ENCODE measurements around the gene RNF13.

RNF13 gene

DNA sequence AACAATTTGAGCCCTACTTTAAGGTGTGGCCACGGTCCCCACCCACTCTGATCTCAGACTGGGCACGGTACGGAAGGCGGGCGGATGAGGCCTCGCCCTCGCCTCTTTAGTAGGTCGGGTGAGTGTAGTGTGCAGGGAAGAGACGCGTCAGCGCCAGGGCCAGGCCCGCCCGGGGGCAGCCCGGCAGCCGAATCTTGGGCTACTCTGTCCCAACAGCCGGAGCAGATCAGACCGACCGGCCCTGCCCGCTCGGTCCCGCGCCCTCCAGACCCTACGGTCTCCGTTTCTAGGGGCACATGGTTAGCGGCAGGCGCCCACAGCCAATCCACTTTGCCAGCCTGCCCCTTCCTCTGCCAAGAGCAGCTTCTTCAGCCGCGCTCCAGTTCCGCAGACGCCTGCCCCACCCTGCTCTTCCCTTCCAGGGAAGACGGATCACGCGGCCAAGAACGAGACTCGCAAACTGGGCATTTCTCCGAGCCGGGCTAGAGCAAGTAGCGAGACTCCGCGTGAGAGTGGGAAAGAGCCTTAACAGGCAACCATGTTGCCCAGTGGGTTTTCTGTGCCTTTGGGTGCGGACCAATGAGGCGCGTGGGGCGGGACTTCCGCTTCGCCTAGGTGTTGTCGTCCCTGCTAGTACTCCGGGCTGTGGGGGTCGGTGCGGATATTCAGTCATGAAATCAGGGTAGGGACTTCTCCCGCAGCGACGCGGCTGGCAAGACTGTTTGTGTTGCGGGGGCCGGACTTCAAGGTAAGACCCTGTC, at the start of gene RNF13:
Gene RNF13, plus strand, starts transcription at position 610 of the 761 bp plus-strand sequence. CDS start 32,812 bp downstream, outside the sequence.
- Mint-ChIP-seq H3K36me3 (peaks cover 20% of the 10 kb centered on the region), H3K27ac (peak within 1 kb of the TSS; percentile 99), H3K9me3 (no peaks in the 10 kb centered on the region), H3K4me1 (peaks cover 50% of the 10 kb centered on the region), H3K4me3 (peak within 1 kb of the TSS; percentile 96), H3K27me3 (peaks cover 16% of the 10 kb centered on the region)
- DNase-seq: peak; percentile 96
- CTCF ChIA-PET: no interaction called here

- Mint-ChIP-seq H3K4me3 (no peak overlapping the region), H3K27ac (no peak overlapping the region), H3K4me1 (no peaks in the 10 kb centered on the region), H3K27me3 (peaks cover 9% of the 10 kb centered on the region), H3K36me3 (no peaks in the 10 kb centered on the region), H3K9me3 (no peaks in the 10 kb centered on the region)
- no peak for DNase-seq
- CTCF ChIA-PET: interaction anchor here (1.0 to 1.5 kb wide), 3 partner anchors 8 to 45 kb away, joined by 3 to 4 read pairs (median 3); no protein-coding TSS in a partner anchor
Observed at GRCh38 chr3:149763565-149764195, 49.3 kb upstream of the RNF13 start.

DNA sequence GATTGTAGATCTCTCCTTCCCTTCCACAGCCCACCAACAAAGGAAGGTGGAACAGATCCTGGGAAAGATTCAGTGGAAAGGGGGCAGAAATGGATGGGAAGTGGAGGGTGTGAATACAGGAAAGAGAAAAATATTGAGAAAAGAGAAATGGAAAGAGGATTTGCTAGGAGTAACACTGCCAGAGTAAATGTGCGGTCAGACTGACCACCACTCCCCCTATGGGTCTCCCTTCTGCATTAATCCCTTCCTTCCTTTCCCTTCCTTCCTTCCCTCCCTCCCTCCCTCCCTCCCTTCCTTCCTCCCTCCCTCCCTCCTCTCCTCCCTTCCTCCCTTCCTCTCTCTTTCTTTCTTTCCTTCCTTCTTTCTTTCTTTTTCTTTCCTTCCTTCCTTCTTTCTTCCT, 48.7 kb upstream of the RNF13 start:
- peaks cover 9% of the 10 kb centered on the region for H3K27me3 Mint-ChIP-seq
- CTCF ChIA-PET: interaction anchor here (1.2 to 1.5 kb wide), 2 partner anchors 8 to 44 kb away, joined by 3 to 4 read pairs; no protein-coding TSS in a partner anchor
- H3K27ac Mint-ChIP-seq: no peak overlapping the region
- no peaks in the 10 kb centered on the region for H3K4me1 Mint-ChIP-seq
- no peak for DNase-seq
- no peaks in the 10 kb centered on the region for H3K9me3 Mint-ChIP-seq
- H3K36me3 Mint-ChIP-seq: no peaks in the 10 kb centered on the region
- H3K4me3 Mint-ChIP-seq: no peak overlapping the region

DNA sequence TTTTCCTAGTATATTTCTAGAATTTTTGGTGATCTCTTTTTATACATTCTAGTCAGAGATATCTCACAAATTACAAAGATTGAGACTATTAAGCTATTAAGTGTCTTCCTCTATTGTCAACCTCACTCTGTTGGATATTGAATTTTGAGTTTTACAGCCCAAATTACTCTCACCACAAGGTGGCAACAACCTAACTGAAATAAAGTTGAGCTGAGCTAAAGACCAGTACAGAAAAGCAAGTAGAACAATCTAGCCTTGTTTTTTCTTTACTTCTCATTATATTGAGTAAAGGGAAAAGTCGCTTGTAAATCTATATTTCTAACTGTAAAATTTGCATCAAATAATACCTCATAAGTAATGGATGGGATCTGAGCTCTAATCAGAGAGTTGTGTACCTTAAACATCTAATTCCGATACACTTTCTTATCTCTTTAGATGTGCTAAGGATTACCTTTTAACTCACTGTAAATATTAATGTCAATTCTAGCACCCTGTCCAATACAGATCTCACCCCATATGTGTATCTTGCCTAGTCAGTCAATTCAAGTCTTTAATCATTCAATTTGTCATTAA, 47.2 kb upstream of the RNF13 start:
- Mint-ChIP-seq H3K27me3 (peaks cover 9% of the 10 kb centered on the region), H3K36me3 (no peaks in the 10 kb centered on the region), H3K4me3 (no peak overlapping the region), H3K4me1 (no peaks in the 10 kb centered on the region), H3K27ac (no peak overlapping the region), H3K9me3 (no peaks in the 10 kb centered on the region)
- no peak for DNase-seq
- CTCF ChIA-PET: interaction anchor here (0.9 to 1.3 kb wide), 3 partner anchors 42 to 195 kb away, joined by 4 to 9 read pairs (median 4); no protein-coding TSS in a partner anchor

DNA sequence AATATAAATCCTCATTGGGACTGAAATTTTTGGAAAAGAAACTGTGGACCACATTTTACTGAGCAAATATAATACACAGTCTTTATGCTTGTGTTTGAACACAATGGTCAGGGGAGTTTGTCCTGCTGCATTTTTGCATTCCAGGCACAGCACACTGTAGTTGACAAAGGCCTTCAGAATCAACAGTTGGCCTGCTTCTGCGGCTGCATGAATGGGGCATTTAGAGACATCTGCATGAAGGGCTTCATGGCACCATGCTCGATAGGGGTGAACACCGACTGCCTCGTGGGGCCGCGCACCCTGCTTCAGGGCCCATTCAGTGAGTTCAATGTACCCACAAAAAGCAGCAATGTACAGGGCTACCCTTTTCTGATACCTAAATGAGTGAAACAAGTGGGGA, 45.3 kb upstream of the RNF13 start:
- no peak overlapping the region for H3K4me3 Mint-ChIP-seq
- H3K4me1 Mint-ChIP-seq: no peaks in the 10 kb centered on the region
- H3K27me3 Mint-ChIP-seq: peaks cover 18% of the 10 kb centered on the region
- no peaks in the 10 kb centered on the region for H3K36me3 Mint-ChIP-seq
- no peak overlapping the region for H3K27ac Mint-ChIP-seq
- DNase-seq: no peak
- CTCF ChIA-PET: interaction anchor here (0.8 to 1.2 kb wide), 3 partner anchors 17 to 50 kb away, joined by 3 to 8 read pairs (median 3); no protein-coding TSS in a partner anchor
- no peaks in the 10 kb centered on the region for H3K9me3 Mint-ChIP-seq

- CTCF ChIA-PET: interaction anchor here (1.0 kb wide), 1 partner anchor 51 kb away, joined by 3 read pairs; no protein-coding TSS in a partner anchor
- no peaks in the 10 kb centered on the region for H3K4me1 Mint-ChIP-seq
- DNase-seq: no peak
- H3K36me3 Mint-ChIP-seq: no peaks in the 10 kb centered on the region
- no peak overlapping the region for H3K4me3 Mint-ChIP-seq
- no peaks in the 10 kb centered on the region for H3K9me3 Mint-ChIP-seq
- peaks cover 18% of the 10 kb centered on the region for H3K27me3 Mint-ChIP-seq
- H3K27ac Mint-ChIP-seq: no peak overlapping the region
Observed at GRCh38 chr3:149768704-149769103, 44.3 kb upstream of the RNF13 start.

DNA sequence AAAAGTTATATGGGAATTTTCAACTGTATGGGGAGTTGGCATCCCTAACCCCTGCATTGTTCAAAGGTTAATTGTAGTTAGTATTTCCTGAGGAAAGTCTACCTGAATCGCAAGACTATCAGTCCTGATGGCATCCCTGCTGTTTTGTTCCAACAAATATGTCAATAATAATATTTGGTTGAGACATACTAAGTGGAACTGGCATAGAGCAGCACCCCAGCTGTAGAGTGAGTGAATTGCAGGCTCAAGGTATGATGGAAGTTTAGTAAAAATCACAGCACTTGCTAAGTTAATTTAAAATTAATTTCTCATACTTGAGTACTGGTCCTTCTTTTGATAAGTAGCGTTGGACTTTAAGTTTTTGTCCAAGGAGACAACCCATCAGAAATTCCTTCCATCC, 42.8 kb upstream of the RNF13 start:
- H3K9me3 Mint-ChIP-seq: no peaks in the 10 kb centered on the region
- H3K4me3 Mint-ChIP-seq: no peak overlapping the region
- peaks cover 18% of the 10 kb centered on the region for H3K27me3 Mint-ChIP-seq
- CTCF ChIA-PET: interaction anchor here (0.9 to 3.9 kb wide), 12 partner anchors 17 to 278 kb away, joined by 3 to 30 read pairs (median 6); no protein-coding TSS in a partner anchor
- DNase-seq: no peak
- H3K4me1 Mint-ChIP-seq: no peaks in the 10 kb centered on the region
- H3K36me3 Mint-ChIP-seq: no peaks in the 10 kb centered on the region
- H3K27ac Mint-ChIP-seq: no peak overlapping the region

- H3K9me3 Mint-ChIP-seq: no peaks in the 10 kb centered on the region
- H3K4me3 Mint-ChIP-seq: no peak overlapping the region
- CTCF ChIA-PET: interaction anchor here (0.7 to 3.9 kb wide), 21 partner anchors 8 to 448 kb away, joined by 3 to 30 read pairs (median 4); partner anchors contain the start of gene COMMD2
- no peaks in the 10 kb centered on the region for H3K4me1 Mint-ChIP-seq
- no peaks in the 10 kb centered on the region for H3K36me3 Mint-ChIP-seq
- H3K27ac Mint-ChIP-seq: no peak overlapping the region
- DNase-seq: peak; percentile 36
- peaks cover 13% of the 10 kb centered on the region for H3K27me3 Mint-ChIP-seq
Observed at GRCh38 chr3:149771652-149772271, 41.3 kb upstream of the RNF13 start.

GRCh38 chr3:149772861-149773260, 40.2 kb upstream of the RNF13 start:
- H3K4me3 Mint-ChIP-seq: no peak overlapping the region
- peaks cover 16% of the 10 kb centered on the region for H3K27me3 Mint-ChIP-seq
- H3K36me3 Mint-ChIP-seq: no peaks in the 10 kb centered on the region
- no peaks in the 10 kb centered on the region for H3K9me3 Mint-ChIP-seq
- CTCF ChIA-PET: interaction anchor here (0.7 to 3.9 kb wide), 7 partner anchors 9 to 241 kb away, joined by 3 to 30 read pairs (median 8); no protein-coding TSS in a partner anchor
- H3K4me1 Mint-ChIP-seq: no peaks in the 10 kb centered on the region
- no peak overlapping the region for H3K27ac Mint-ChIP-seq
- no peak for DNase-seq

DNA sequence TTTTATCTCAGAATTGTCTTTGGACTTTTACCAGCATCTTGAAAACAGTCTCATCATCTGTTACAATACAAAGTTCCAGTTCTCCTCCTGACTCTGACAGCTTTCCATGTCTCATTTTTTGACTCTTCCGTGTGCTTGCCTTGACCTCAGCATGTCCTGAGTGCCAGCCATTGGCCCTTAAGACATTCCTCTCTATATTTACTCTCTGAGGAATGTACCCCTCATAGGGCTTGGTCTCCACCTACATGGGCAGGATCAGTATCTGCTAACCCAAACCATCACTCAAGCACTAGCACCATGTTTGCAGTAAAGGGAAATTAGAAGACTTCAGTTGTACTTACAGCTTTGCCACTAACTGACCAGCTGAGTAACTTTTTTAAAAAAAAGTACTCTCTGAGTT, 36.8 kb upstream of the RNF13 start:
- H3K36me3 Mint-ChIP-seq: no peaks in the 10 kb centered on the region
- H3K27ac Mint-ChIP-seq: no peak overlapping the region
- no peak overlapping the region for H3K4me3 Mint-ChIP-seq
- peaks cover 13% of the 10 kb centered on the region for H3K27me3 Mint-ChIP-seq
- CTCF ChIA-PET: interaction anchor here (1.1 to 1.9 kb wide), 3 partner anchors 16 to 264 kb away, joined by 3 to 5 read pairs (median 4); no protein-coding TSS in a partner anchor
- H3K4me1 Mint-ChIP-seq: no peaks in the 10 kb centered on the region
- no peak for DNase-seq
- no peaks in the 10 kb centered on the region for H3K9me3 Mint-ChIP-seq

- CTCF ChIA-PET: interaction anchor here (0.7 kb wide), 1 partner anchor 247 kb away, joined by 3 read pairs; no protein-coding TSS in a partner anchor
- peaks cover 7% of the 10 kb centered on the region for H3K27me3 Mint-ChIP-seq
Observed at GRCh38 chr3:149777414-149778214, 35.4 kb upstream of the RNF13 start.

GRCh38 chr3:149781211-149781610, 31.8 kb upstream of the RNF13 start:
- Mint-ChIP-seq H3K4me1 (no peaks in the 10 kb centered on the region), H3K27ac (no peak overlapping the region)

More at GRCh38 chr3:149777414-149778214, 35.4 kb upstream of the RNF13 start:
- no peak overlapping the region for H3K4me3 Mint-ChIP-seq
- no peak overlapping the region for H3K27ac Mint-ChIP-seq
- DNase-seq: no peak
- no peaks in the 10 kb centered on the region for H3K36me3 Mint-ChIP-seq
- H3K9me3 Mint-ChIP-seq: no peaks in the 10 kb centered on the region
- H3K4me1 Mint-ChIP-seq: no peaks in the 10 kb centered on the region

GRCh38 chr3:149781741-149782140, 31.3 kb upstream of the RNF13 start:
- Mint-ChIP-seq H3K9me3 (no peaks in the 10 kb centered on the region), H3K27me3 (peaks cover 7% of the 10 kb centered on the region), H3K27ac (no peak overlapping the region), H3K4me3 (no peak overlapping the region), H3K36me3 (no peaks in the 10 kb centered on the region), H3K4me1 (no peaks in the 10 kb centered on the region)
- no peak for DNase-seq
- CTCF ChIA-PET: interaction anchor here (1.4 kb wide), 1 partner anchor 10 kb away, joined by 8 read pairs; no protein-coding TSS in a partner anchor

More at GRCh38 chr3:149781211-149781610, 31.8 kb upstream of the RNF13 start:
- H3K9me3 Mint-ChIP-seq: no peaks in the 10 kb centered on the region
- CTCF ChIA-PET: interaction anchor here (1.4 kb wide), 1 partner anchor 9 kb away, joined by 8 read pairs; no protein-coding TSS in a partner anchor
- no peaks in the 10 kb centered on the region for H3K36me3 Mint-ChIP-seq
- peaks cover 7% of the 10 kb centered on the region for H3K27me3 Mint-ChIP-seq
- DNase-seq: no peak
- no peak overlapping the region for H3K4me3 Mint-ChIP-seq
